ENCODE data around the gene PLEKHM1. TPM values are rescaled to one million over a fixed set of nuclear protein-coding genes. Genes with fewer than 3 reads are reported as not detected.

Gene PLEKHM1
- total and polyA plus RNA-seq, 2 of the 13 experiments (the other 11 are each of a cell fraction or from before 2014, with no cell fraction given): 7.6 to 13.5 TPM

DNA sequence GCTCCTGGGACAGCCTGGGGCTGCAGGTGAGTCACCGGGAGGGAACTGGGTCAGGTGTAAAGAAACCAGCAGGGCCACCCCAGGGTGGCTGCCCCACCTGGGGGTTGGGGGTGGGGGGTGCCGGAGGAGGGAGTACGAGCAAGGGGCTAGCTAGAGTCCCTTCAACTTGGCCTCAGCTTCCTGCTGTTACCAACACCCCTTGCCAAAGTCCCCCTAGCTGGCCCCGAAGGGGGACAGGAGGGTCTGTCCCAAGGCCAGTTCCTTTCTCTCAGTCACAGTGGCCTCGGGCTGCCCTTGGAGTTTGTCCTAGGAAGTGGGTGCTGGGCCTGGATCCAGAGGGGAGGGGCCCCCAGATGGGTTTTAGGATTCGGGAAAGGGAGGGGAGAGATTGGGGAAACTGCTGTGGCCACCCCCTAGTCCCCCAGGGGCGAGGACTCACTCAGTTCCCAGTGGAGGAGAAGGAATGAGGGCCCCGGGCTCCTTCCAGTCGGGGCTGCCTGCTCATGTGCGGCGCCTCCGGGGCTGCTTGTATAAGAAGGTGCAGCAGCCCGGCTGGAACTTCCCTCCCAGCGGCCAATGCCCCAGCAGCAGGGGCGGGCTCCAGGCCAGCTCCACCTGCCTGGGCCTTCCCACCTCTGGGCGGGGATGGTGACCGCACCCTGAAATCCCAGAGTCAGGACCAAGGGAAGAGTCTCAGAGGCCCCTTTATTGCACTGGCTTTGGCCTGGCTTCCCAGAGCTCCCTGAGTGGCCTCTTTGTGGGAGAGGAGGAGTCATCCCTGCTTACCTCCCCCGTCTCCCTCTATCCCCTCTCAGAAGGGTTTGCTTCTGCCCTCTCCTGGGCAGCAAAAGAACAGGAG lies 65.2 kb downstream of the PLEKHM1 start (continued):
- peak; percentile 66; the same call in 1 of the 2 replicates for TF ChIP-seq ZKSCAN8 (CRISPR knock-in tag; IDR thresholded peaks at IDR 0.05; ENCODE audit: borderline replicate concordance)
- peak; percentile 65; the same call in 1 of the 2 replicates for TF ChIP-seq FOSL2 (CRISPR knock-in tag; IDR thresholded peaks at IDR 0.05)
- peak; percentile 52 for TF ChIP-seq ASH2L (IDR thresholded peaks at IDR 0.05; ENCODE audit: insufficient read length, low read depth, low read length)
- TF ChIP-seq, protein P1, sequence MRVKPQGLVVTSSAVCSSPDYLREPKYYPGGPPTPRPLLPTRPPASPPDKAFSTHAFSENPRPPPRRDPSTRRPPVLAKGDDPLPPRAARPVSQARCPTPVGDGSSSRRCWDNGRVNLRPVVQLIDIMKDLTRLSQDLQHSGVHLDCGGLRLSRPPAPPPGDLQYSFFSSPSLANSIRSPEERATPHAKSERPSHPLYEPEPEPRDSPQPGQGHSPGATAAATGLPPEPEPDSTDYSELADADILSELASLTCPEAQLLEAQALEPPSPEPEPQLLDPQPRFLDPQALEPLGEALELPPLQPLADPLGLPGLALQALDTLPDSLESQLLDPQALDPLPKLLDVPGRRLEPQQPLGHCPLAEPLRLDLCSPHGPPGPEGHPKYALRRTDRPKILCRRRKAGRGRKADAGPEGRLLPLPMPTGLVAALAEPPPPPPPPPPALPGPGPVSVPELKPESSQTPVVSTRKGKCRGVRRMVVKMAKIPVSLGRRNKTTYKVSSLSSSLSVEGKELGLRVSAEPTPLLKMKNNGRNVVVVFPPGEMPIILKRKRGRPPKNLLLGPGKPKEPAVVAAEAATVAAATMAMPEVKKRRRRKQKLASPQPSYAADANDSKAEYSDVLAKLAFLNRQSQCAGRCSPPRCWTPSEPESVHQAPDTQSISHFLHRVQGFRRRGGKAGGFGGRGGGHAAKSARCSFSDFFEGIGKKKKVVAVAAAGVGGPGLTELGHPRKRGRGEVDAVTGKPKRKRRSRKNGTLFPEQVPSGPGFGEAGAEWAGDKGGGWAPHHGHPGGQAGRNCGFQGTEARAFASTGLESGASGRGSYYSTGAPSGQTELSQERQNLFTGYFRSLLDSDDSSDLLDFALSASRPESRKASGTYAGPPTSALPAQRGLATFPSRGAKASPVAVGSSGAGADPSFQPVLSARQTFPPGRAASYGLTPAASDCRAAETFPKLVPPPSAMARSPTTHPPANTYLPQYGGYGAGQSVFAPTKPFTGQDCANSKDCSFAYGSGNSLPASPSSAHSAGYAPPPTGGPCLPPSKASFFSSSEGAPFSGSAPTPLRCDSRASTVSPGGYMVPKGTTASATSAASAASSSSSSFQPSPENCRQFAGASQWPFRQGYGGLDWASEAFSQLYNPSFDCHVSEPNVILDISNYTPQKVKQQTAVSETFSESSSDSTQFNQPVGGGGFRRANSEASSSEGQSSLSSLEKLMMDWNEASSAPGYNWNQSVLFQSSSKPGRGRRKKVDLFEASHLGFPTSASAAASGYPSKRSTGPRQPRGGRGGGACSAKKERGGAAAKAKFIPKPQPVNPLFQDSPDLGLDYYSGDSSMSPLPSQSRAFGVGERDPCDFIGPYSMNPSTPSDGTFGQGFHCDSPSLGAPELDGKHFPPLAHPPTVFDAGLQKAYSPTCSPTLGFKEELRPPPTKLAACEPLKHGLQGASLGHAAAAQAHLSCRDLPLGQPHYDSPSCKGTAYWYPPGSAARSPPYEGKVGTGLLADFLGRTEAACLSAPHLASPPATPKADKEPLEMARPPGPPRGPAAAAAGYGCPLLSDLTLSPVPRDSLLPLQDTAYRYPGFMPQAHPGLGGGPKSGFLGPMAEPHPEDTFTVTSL (CRISPR knock-in tag; IDR thresholded peaks at IDR 0.05; ENCODE audit: borderline replicate concordance): no peak
- TF ChIP-seq ZNF746 (CRISPR knock-in tag; IDR thresholded peaks at IDR 0.05): no peak
- TF ChIP-seq NR2F1 (CRISPR knock-in tag; IDR thresholded peaks at IDR 0.05): no peak
- 0 out of 2 replicates have a peak, but pooled peaks have one; percentile 54 for TF ChIP-seq ZSCAN31 (CRISPR knock-in tag; IDR thresholded peaks at IDR 0.05; ENCODE audit: low read depth)
- TF ChIP-seq PHF5A (CRISPR knock-in tag; IDR thresholded peaks at IDR 0.05; ENCODE audit: low read depth, unreplicated experiment): peak; percentile 24
- TF ChIP-seq, protein P2, sequence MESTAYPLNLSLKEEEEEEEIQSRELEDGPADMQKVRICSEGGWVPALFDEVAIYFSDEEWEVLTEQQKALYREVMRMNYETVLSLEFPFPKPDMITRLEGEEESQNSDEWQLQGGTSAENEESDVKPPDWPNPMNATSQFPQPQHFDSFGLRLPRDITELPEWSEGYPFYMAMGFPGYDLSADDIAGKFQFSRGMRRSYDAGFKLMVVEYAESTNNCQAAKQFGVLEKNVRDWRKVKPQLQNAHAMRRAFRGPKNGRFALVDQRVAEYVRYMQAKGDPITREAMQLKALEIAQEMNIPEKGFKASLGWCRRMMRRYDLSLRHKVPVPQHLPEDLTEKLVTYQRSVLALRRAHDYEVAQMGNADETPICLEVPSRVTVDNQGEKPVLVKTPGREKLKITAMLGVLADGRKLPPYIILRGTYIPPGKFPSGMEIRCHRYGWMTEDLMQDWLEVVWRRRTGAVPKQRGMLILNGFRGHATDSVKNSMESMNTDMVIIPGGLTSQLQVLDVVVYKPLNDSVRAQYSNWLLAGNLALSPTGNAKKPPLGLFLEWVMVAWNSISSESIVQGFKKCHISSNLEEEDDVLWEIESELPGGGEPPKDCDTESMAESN (CRISPR knock-in tag; conservative IDR thresholded peaks at IDR 0.05): no peak; the same call in 1 of the 2 replicates
- 0 out of 2 replicates have a peak, but pooled peaks have one; percentile 21 for TF ChIP-seq HCFC1 (IDR thresholded peaks at IDR 0.05; ENCODE audit: low read depth, low read length)
- TF ChIP-seq, protein P3, sequence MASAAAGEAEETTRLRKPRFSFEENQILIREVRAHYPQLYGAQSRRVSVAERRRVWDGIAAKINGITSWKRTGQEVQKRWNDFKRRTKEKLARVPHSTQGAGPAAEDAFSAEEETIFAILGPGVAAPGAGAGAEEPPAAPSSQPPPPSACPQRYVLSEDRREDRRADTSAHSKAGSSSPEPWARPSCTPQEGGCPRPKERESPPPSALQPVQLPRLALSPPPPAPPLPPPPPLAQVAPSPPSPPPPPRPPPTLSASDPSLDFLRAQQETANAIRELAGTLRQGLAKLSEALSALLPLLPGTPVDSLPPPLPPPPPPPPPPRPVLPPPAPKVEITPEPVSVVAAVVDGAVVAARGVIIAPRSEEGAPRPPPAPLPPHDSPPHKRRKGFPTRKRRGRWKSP (CRISPR knock-in tag; IDR thresholded peaks at IDR 0.05): peak; percentile 79
- TF ChIP-seq, protein P4, sequence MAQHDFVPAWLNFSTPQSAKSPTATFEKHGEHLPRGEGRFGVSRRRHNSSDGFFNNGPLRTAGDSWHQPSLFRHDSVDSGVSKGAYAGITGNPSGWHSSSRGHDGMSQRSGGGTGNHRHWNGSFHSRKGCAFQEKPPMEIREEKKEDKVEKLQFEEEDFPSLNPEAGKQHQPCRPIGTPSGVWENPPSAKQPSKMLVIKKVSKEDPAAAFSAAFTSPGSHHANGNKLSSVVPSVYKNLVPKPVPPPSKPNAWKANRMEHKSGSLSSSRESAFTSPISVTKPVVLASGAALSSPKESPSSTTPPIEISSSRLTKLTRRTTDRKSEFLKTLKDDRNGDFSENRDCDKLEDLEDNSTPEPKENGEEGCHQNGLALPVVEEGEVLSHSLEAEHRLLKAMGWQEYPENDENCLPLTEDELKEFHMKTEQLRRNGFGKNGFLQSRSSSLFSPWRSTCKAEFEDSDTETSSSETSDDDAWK (CRISPR knock-in tag; IDR thresholded peaks at IDR 0.05): no peak
- no peak for TF ChIP-seq NFATC3 (CRISPR knock-in tag; IDR thresholded peaks at IDR 0.05)
- no peak for TF ChIP-seq MAFG (CRISPR knock-in tag; IDR thresholded peaks at IDR 0.05)
- TF ChIP-seq, protein P5, sequence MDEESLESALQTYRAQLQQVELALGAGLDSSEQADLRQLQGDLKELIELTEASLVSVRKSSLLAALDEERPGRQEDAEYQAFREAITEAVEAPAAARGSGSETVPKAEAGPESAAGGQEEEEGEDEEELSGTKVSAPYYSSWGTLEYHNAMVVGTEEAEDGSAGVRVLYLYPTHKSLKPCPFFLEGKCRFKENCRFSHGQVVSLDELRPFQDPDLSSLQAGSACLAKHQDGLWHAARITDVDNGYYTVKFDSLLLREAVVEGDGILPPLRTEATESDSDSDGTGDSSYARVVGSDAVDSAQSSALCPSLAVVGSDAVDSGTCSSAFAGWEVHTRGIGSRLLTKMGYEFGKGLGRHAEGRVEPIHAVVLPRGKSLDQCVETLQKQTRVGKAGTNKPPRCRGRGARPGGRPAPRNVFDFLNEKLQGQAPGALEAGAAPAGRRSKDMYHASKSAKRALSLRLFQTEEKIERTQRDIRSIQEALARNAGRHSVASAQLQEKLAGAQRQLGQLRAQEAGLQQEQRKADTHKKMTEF (CRISPR knock-in tag; IDR thresholded peaks at IDR 0.05): peak; percentile 76
- peak; percentile 17; the same call in 1 of the 2 replicates for TF ChIP-seq NFKB2 (CRISPR knock-in tag; IDR thresholded peaks at IDR 0.05; ENCODE audit: borderline replicate concordance)
